Measurements from ENCODE around the gene MTRFR. TPM values are rescaled to one million over a fixed set of nuclear protein-coding genes. Genes with fewer than 3 reads are reported as not detected.

MTRFR gene
- total RNA-seq, 1 donor from 2014 or later, result 15.1 TPM

- Mint-ChIP-seq H3K36me3 (ENCODE audit: insufficient read depth) (no peaks in the 10 kb centered on the region), H3K4me1 (ENCODE audit: low read depth) (no peaks in the 10 kb centered on the region), H3K9me3 (ENCODE audit: low read depth) (no peaks in the 10 kb centered on the region), H3K27ac (no peak overlapping the region), H3K27me3 (no peaks in the 10 kb centered on the region), H3K4me3 (ENCODE audit: low read depth) (no peak overlapping the region)
- no peak for DNase-seq (ENCODE audit: low spot score, unreplicated experiment)
- no peak for TF ChIP-seq CTCF (IDR thresholded peaks at IDR 0.05; ENCODE audit: unreplicated experiment)
Observed at GRCh38 chr12:123278101-123278627, 44.9 kb downstream of the MTRFR start.

- no peak overlapping the region for H3K4me3 Mint-ChIP-seq (ENCODE audit: low read depth)
- H3K4me1 Mint-ChIP-seq (ENCODE audit: low read depth), result no peaks in the 10 kb centered on the region
- no peaks in the 10 kb centered on the region for H3K27me3 Mint-ChIP-seq
- no peak overlapping the region for H3K27ac Mint-ChIP-seq
- H3K9me3 Mint-ChIP-seq (ENCODE audit: low read depth), result no peaks in the 10 kb centered on the region
- DNase-seq (ENCODE audit: low spot score, unreplicated experiment), result no peak
- no peaks in the 10 kb centered on the region for H3K36me3 Mint-ChIP-seq (ENCODE audit: insufficient read depth)
- no peak for TF ChIP-seq CTCF (IDR thresholded peaks at IDR 0.05; ENCODE audit: unreplicated experiment)
Observed at GRCh38 chr12:123280971-123281370, 47.7 kb downstream of the MTRFR start.

GRCh38 chr12:123282111-123282510 is 48.9 kb downstream of the MTRFR start:
- TF ChIP-seq CTCF (IDR thresholded peaks at IDR 0.05; ENCODE audit: unreplicated experiment), result no peak
- no peak overlapping the region for H3K27ac Mint-ChIP-seq
- no peaks in the 10 kb centered on the region for H3K4me1 Mint-ChIP-seq (ENCODE audit: low read depth)
- no peaks in the 10 kb centered on the region for H3K36me3 Mint-ChIP-seq (ENCODE audit: insufficient read depth)
- H3K27me3 Mint-ChIP-seq, result no peaks in the 10 kb centered on the region
- no peak for DNase-seq (ENCODE audit: low spot score, unreplicated experiment)
- no peak overlapping the region for H3K4me3 Mint-ChIP-seq (ENCODE audit: low read depth)
- no peaks in the 10 kb centered on the region for H3K9me3 Mint-ChIP-seq (ENCODE audit: low read depth)

GRCh38 chr12:123283461-123283860 is 50.2 kb downstream of the MTRFR start:
- H3K4me1 Mint-ChIP-seq (ENCODE audit: low read depth), result no peaks in the 10 kb centered on the region
- TF ChIP-seq CTCF (IDR thresholded peaks at IDR 0.05; ENCODE audit: unreplicated experiment), result no peak
- no peaks in the 10 kb centered on the region for H3K27me3 Mint-ChIP-seq
- H3K9me3 Mint-ChIP-seq (ENCODE audit: low read depth), result no peaks in the 10 kb centered on the region
- H3K27ac Mint-ChIP-seq, result no peak overlapping the region
- no peak for DNase-seq (ENCODE audit: low spot score, unreplicated experiment)
- H3K4me3 Mint-ChIP-seq (ENCODE audit: low read depth), result no peak overlapping the region
- no peaks in the 10 kb centered on the region for H3K36me3 Mint-ChIP-seq (ENCODE audit: insufficient read depth)

GRCh38 chr12:123284669-123285068 is 51.4 kb downstream of the MTRFR start:
- H3K4me3 Mint-ChIP-seq (ENCODE audit: low read depth), result no peak overlapping the region
- no peaks in the 10 kb centered on the region for H3K9me3 Mint-ChIP-seq (ENCODE audit: low read depth)
- peaks cover 3% of the 10 kb centered on the region for H3K36me3 Mint-ChIP-seq (ENCODE audit: insufficient read depth)
- TF ChIP-seq CTCF (IDR thresholded peaks at IDR 0.05; ENCODE audit: unreplicated experiment), result no peak
- H3K4me1 Mint-ChIP-seq (ENCODE audit: low read depth), result no peaks in the 10 kb centered on the region
- no peaks in the 10 kb centered on the region for H3K27me3 Mint-ChIP-seq
- DNase-seq (ENCODE audit: low spot score, unreplicated experiment), result no peak
- no peak overlapping the region for H3K27ac Mint-ChIP-seq

Data from progenitor cell of endocrine pancreas (in vitro differentiated cells).